Testis (tissue), 2 donors: ENCODE data around the gene HIP1.

ENCODE experiments used
- CTCF ChIP-seq, 3 experiments: fragments of 450-650 bp in 2 of 3; fragments of 200-600 bp in 1 of 3; sonication (generic) in 1 of 3; IDR thresholded peaks; one replicate each; pipeline ENCODE4 v1.5.1; 2016 to 2019; ENCODE audit warnings: antibody characterized with exemption in 3 of 3, mild to moderate bottlenecking in 2 of 3, moderate library complexity in 1 of 3
- POLR2A ChIP-seq: fragments of 450-650 bp; IDR thresholded peaks from one replicate; pipeline ENCODE4 v1.6.1; 2017; ENCODE audit warnings: antibody characterized with exemption, mild to moderate bottlenecking, moderate library complexity

- TF ChIP-seq POLR2A, result no peak
- TF ChIP-seq CTCF (IDR thresholded peaks at IDR 0.05), result no peak
Measured at GRCh38 chr7:75584354-75584753, 154.4 kb downstream of the HIP1 start.
